H1 (cell line): ENCODE data around the gene FGR. TPM values are rescaled to one million over a fixed set of nuclear protein-coding genes. Genes with fewer than 3 reads are reported as not detected.

Source experiments
- CTCF ChIA-PET: fragments of 300-600 bp; sonication (Branson Sonifier 250); formaldehyde crosslinking; loops from one replicate; lab custom pipeline; 2021; ENCODE audit not compliant: partially characterized antibody; lab: Charles Lee
- POLR2A ChIA-PET: fragments of 300-600 bp; sonication (Branson Sonifier 250); formaldehyde crosslinking; loops from one replicate; lab custom pipeline; 2021; ENCODE audit warnings: inconsistent platforms; ENCODE audit not compliant: partially characterized antibody; lab: Charles Lee
- DNase-seq, 2 experiments: peaks; one replicate each; pipeline versions ENCODE4 v3.0.0 to v3.0.0-alpha.2; 2010 to 2022; ENCODE audit warnings: low spot score in 2 of 2, low read depth in 1 of 2, mixed read lengths in 1 of 2
- FAIRE-seq: peaks from 2 replicates; lab custom pipeline; 2011; peaks lifted over from hg19 to GRCh38; lab: Jason Lieb, UNC
- H2AFZ ChIP-seq: 2 replicates; pipeline ENCODE4 v1.8.1; 2012; ENCODE audit warnings: low read length, inconsistent platforms
- H2AK5ac ChIP-seq: 2 replicates; pipeline ENCODE4 v1.6.1; 2013; ENCODE audit warnings: low read depth, low read length
- H2BK120ac ChIP-seq: replicated peaks from 2 replicates; pipeline ENCODE3; 2013; ENCODE audit warnings: low read depth, low read length, inconsistent platforms
- H2BK12ac ChIP-seq: 2 replicates; pipeline ENCODE4 v1.6.1; 2013; ENCODE audit warnings: low read depth, low read length
- H2BK15ac ChIP-seq: 2 replicates; pipeline ENCODE4 v1.6.1; 2013; ENCODE audit warnings: low read length
- H2BK20ac ChIP-seq: 2 replicates; pipeline ENCODE4 v1.6.1; 2013; ENCODE audit warnings: low read length
- H2BK5ac ChIP-seq: 2 replicates; pipeline ENCODE4 v1.6.1; 2013; ENCODE audit warnings: low read depth, low read length
- H3K14ac ChIP-seq: 2 replicates; pipeline ENCODE4 v1.6.1; 2013; ENCODE audit warnings: inconsistent platforms; ENCODE audit not compliant: insufficient read length
- H3K18ac ChIP-seq: 2 replicates; pipeline ENCODE4 v1.6.1; 2013; ENCODE audit warnings: low read length; ENCODE audit errors: extremely low read depth
- H3K23ac ChIP-seq: 2 replicates; pipeline ENCODE4 v1.6.1; 2013; ENCODE audit warnings: inconsistent platforms; ENCODE audit not compliant: insufficient read length
- H3K23me2 ChIP-seq: 2 replicates; pipeline ENCODE4 v1.6.1; 2013; ENCODE audit warnings: low read depth, low read length
- H3K27ac ChIP-seq: 2 replicates; pipeline ENCODE4 v1.6.1; 2011; ENCODE audit warnings: low read depth, low read length, inconsistent platforms
- H3K27me3 ChIP-seq, 4 experiments: replicated peaks in 1 of 4; 1 replicate in 1 of 4; 2 replicates in 3 of 4; pipeline versions ENCODE4 v1.6.1 to v1.8.1; 2011 to 2013; ENCODE audit warnings: low read length in 3 of 4, mild to moderate bottlenecking in 3 of 4, inconsistent platforms in 2 of 4, mixed read lengths in 2 of 4, moderate library complexity in 1 of 4; ENCODE audit not compliant: control insufficient read depth in 3 of 4, insufficient read depth in 3 of 4; ENCODE audit errors: extremely low read depth in 1 of 4
- H3K36me3 ChIP-seq, 4 experiments: 2 replicates each; pipeline versions ENCODE4 v1.6.1 to v1.8.1; 2011 to 2013; ENCODE audit warnings: mild to moderate bottlenecking in 4 of 4, low read length in 3 of 4, moderate library complexity in 2 of 4, control low read depth in 1 of 4, inconsistent platforms in 1 of 4; ENCODE audit not compliant: insufficient read depth in 4 of 4, control insufficient read depth in 2 of 4
- H3K4ac ChIP-seq: replicated peaks from 2 replicates; pipeline ENCODE3; 2013; ENCODE audit warnings: low read length, low read depth, mixed read lengths, inconsistent platforms; ENCODE audit not compliant: insufficient read length
- H3K4me1 ChIP-seq, 4 experiments: replicated peaks in 1 of 4; 1 replicate in 1 of 4; 2 replicates in 3 of 4; pipeline versions ENCODE4 v1.6.1 to v1.8.1; 2011 to 2013; ENCODE audit warnings: low read length in 3 of 4, inconsistent platforms in 2 of 4, mixed read lengths in 1 of 4; ENCODE audit not compliant: insufficient read depth in 4 of 4, control insufficient read depth in 3 of 4
- H3K4me2 ChIP-seq, 2 experiments: 2 replicates each; pipeline versions ENCODE4 v1.6.1 to v1.8.1; 2011 to 2013; ENCODE audit warnings: low read depth in 2 of 2, low read length in 2 of 2, control low read depth in 1 of 2, inconsistent platforms in 1 of 2, mild to moderate bottlenecking in 1 of 2; ENCODE audit not compliant: insufficient read depth in 1 of 2
- H3K4me3 ChIP-seq, 4 experiments: fragments of 200-600, 300-600 bp in 1 of 4; sonication (generic), shearing (Covaris generic), sonication (Bioruptor Twin) in 1 of 4; 2 replicates each; pipeline versions ENCODE4 v1.5.1 to v1.8.1; 2011 to 2016; ENCODE audit warnings: low read length in 4 of 4, low read depth in 3 of 4, control low read depth in 2 of 4, inconsistent platforms in 2 of 4, mild to moderate bottlenecking in 2 of 4, mixed read lengths in 1 of 4, moderate library complexity in 1 of 4; ENCODE audit not compliant: insufficient read depth in 2 of 4; ENCODE audit errors: extremely low read depth in 1 of 4
- H3K56ac ChIP-seq: replicated peaks from 2 replicates; pipeline ENCODE3; 2013; ENCODE audit warnings: low read depth, mild to moderate bottlenecking, mixed read lengths, low read length, inconsistent platforms; ENCODE audit not compliant: insufficient read length
- H3K79me1 ChIP-seq: 2 replicates; pipeline ENCODE4 v1.6.1; 2013; ENCODE audit warnings: low read depth, low read length, control low read depth
- H3K79me2 ChIP-seq, 2 experiments: 2 replicates each; pipeline versions ENCODE4 v1.6.1 to v1.8.1; 2012 to 2013; ENCODE audit warnings: low read length in 2 of 2, mild to moderate bottlenecking in 2 of 2, inconsistent platforms in 1 of 2; ENCODE audit not compliant: insufficient read depth in 2 of 2, control insufficient read depth in 1 of 2
- H3K9ac ChIP-seq, 4 experiments: replicated peaks in 1 of 4; 1 replicate in 1 of 4; 2 replicates in 3 of 4; pipeline versions ENCODE4 v1.6.1 to v1.8.1; 2011 to 2013; ENCODE audit warnings: low read depth in 3 of 4, low read length in 3 of 4, control low read depth in 2 of 4, mild to moderate bottlenecking in 2 of 4, moderate library complexity in 2 of 4, inconsistent platforms in 1 of 4; ENCODE audit errors: extremely low read depth in 1 of 4
- H3K9me3 ChIP-seq, 2 experiments: 2 replicates each; pipeline versions ENCODE4 v1.6.1 to v1.8.1; 2012 to 2013; ENCODE audit warnings: mild to moderate bottlenecking in 2 of 2, moderate library complexity in 2 of 2, control low read depth in 1 of 2, inconsistent platforms in 1 of 2, low read depth in 1 of 2, low read length in 1 of 2, mixed read lengths in 1 of 2; ENCODE audit not compliant: insufficient read depth in 2 of 2
- H4K20me1 ChIP-seq, 2 experiments: replicated peaks in 1 of 2; 2 replicates each; pipeline versions ENCODE3 to v1.8.1; 2011 to 2013; ENCODE audit warnings: inconsistent platforms in 2 of 2, low read length in 2 of 2, mild to moderate bottlenecking in 1 of 2; ENCODE audit not compliant: insufficient read depth in 2 of 2, control insufficient read depth in 1 of 2
- H4K5ac ChIP-seq: 2 replicates; pipeline ENCODE4 v1.6.1; 2013; ENCODE audit warnings: low read length, low read depth, mixed read lengths, inconsistent platforms; ENCODE audit not compliant: insufficient read length
- H4K8ac ChIP-seq: 2 replicates; pipeline ENCODE4 v1.8.0; 2013; ENCODE audit warnings: mild to moderate bottlenecking, moderate library complexity, low read length, inconsistent platforms; ENCODE audit not compliant: insufficient read depth; ENCODE audit errors: extremely low read depth
- H4K91ac ChIP-seq: replicated peaks from 2 replicates; pipeline ENCODE3; 2013; ENCODE audit warnings: low read length, mixed read lengths, inconsistent platforms; ENCODE audit not compliant: insufficient read length
- BACH1 ChIP-seq: IDR thresholded peaks from 2 replicates; pipeline ENCODE4 v1.6.1; 2012; ENCODE audit warnings: low read length, improper control_type of control experiment
- EGR1 ChIP-seq: IDR thresholded peaks from 2 replicates; pipeline ENCODE4 v1.6.1; 2011; ENCODE audit warnings: low read depth, low read length, borderline replicate concordance
- EP300 ChIP-seq, 2 experiments: IDR thresholded peaks; 1 replicate in 1 of 2; 2 replicates in 1 of 2; pipeline ENCODE4 v1.6.1; 2011 to 2012; ENCODE audit warnings: low read depth in 2 of 2, low read length in 2 of 2, mild to moderate bottlenecking in 2 of 2, borderline replicate concordance in 1 of 2, inconsistent platforms in 1 of 2, moderate library complexity in 1 of 2
- GABPA ChIP-seq: IDR thresholded peaks from 2 replicates; pipeline ENCODE4 v1.6.1; 2011; ENCODE audit warnings: mild to moderate bottlenecking, low read length, moderate library complexity, borderline replicate concordance; ENCODE audit not compliant: insufficient read depth
- RAD21 ChIP-seq, 2 experiments: IDR thresholded peaks in 1 of 2; conservative IDR thresholded peaks in 1 of 2; 2 replicates each; pipeline ENCODE4 v1.6.1; 2011; ENCODE audit warnings: low read depth in 2 of 2, low read length in 2 of 2, improper control_type of control experiment in 1 of 2, inconsistent platforms in 1 of 2, mild to moderate bottlenecking in 1 of 2, moderate library complexity in 1 of 2
- RXRA ChIP-seq: IDR thresholded peaks from 2 replicates; pipeline ENCODE4 v1.6.1; 2011; ENCODE audit warnings: low read depth, mild to moderate bottlenecking, low read length, moderate library complexity; ENCODE audit not compliant: insufficient read depth
- SRF ChIP-seq: IDR thresholded peaks from 2 replicates; pipeline ENCODE4 v1.6.1; 2011; ENCODE audit warnings: mild to moderate bottlenecking, low read depth, low read length, moderate library complexity
- ZNF274 ChIP-seq: IDR thresholded peaks from 2 replicates; pipeline ENCODE4 v1.7.0; 2012; ENCODE audit warnings: low read length, borderline replicate concordance; ENCODE audit errors: extremely low read depth
- WGBS, 2 experiments: shearing (Covaris generic) in 1 of 2; methylation state at CpG; one replicate each; pipeline versions ENCODE4 v1.1.6 to v1.1.7; 2013 to 2015; ENCODE audit warnings: low lambda C conversion rate in 2 of 2, mixed read lengths in 2 of 2, inconsistent platforms in 1 of 2, low coverage in 1 of 2, missing lambda C conversion rate in 1 of 2; ENCODE audit not compliant: insufficient replicate concordance in 2 of 2, insufficient coverage in 1 of 2, insufficient read length in 1 of 2; ENCODE audit errors: extremely low coverage in 1 of 2, missing lambda C conversion rate in 1 of 2; 5-methylcytosine and 5-hydroxymethylcytosine counted together
- polyA plus RNA-seq, 7 experiments: library from polyadenylated mRNA; depleted of rRNA in 3 of 7; stranded (reverse) in 5 of 7; unstranded in 2 of 7; fragments of >200 nt in 5 of 7; fragments of 200-250 nt in 2 of 7; gene quantifications; 1 replicate in 5 of 7; 2 replicates in 1 of 7; 4 replicates in 1 of 7; pipeline versions ENCODE4 v1.2.1 to v1.2.3, GENCODE V29; 2011 to 2013; ENCODE audit warnings: missing spikeins in 2 of 7, mixed read lengths in 2 of 7
- total RNA-seq: library from RNA; stranded (reverse); fragmentation: NEBNext Ultra II Directional; extraction: Animal tissue kit (Norgen Biotek cat#: 25700); gene quantifications from 2 replicates; pipeline ENCODE4 v1.2.1, GENCODE V29; 2021
- TF ChIP-seq, protein P1 (sequence below): IDR thresholded peaks from 2 replicates; pipeline ENCODE4 v1.6.1; 2011; ENCODE audit warnings: low read depth, mild to moderate bottlenecking, low read length; ENCODE audit not compliant: insufficient read depth
- TF ChIP-seq, protein P2 (sequence below): IDR thresholded peaks from 2 replicates; pipeline ENCODE4 v1.6.1; 2012; ENCODE audit warnings: low read length, inconsistent platforms

Gene FGR
- total and polyA plus RNA-seq, 2 of the 8 experiments (the other 6 are each of a cell fraction or from before 2014, with no cell fraction given): 0.22 to 0.95 TPM

DNA sequence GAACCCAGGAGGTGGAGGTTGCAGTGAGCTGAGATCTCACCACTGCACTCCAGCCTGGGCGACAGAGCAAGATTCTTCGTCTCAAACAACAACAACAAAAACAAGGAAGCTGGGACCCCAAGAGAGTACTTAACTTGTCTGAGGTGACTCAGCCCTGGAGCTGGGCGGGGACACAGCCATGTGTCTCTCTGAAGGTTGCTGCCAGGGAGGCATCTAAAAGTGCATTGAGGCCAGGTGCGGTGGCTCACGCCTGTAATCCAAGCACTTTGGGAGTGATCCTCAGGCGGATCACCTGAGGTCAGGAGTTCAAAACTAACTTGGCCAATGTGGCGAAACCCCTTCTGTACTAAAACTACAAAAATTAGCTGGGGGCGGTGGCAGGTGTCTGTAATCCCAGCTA is 29.3 kb upstream of the FGR start:
- Histone ChIP-seq H4K91ac (no peak overlapping the region), H3K23me2 (peaks cover 5% of the 10 kb centered on the region; the same call in 1 of the 2 replicates), H2BK12ac (no peak overlapping the region), H3K4ac (no peak overlapping the region), H2AFZ (no peak overlapping the region), H3K27ac (no peak overlapping the region), H3K79me2 (no peaks in the 10 kb centered on the region), H2BK20ac (no peak overlapping the region), H3K79me1 (no peaks in the 10 kb centered on the region), H3K36me3 (no peaks in the 10 kb centered on the region), H3K23ac (no peak overlapping the region), H4K20me1 (no peaks in the 10 kb centered on the region), H2BK15ac (no peak overlapping the region), H3K56ac (no peak overlapping the region), H3K4me2 (no peak overlapping the region), H3K27me3 (peaks cover 0 to 3% (median under 1%) of the 10 kb centered on the region in 4 experiments; a peak in 2 of 7 replicates), H2BK5ac (no peak overlapping the region), H3K14ac (no peak overlapping the region), H2BK120ac (no peak overlapping the region), H3K9ac (no peak overlapping the region), H3K4me1 (peaks cover 2 to 12% (median 8%) of the 10 kb centered on the region in 4 experiments; a peak in 6 of 7 replicates), H3K9me3 (no peaks in the 10 kb centered on the region), H4K5ac (no peak overlapping the region), H2AK5ac (no peak overlapping the region), H4K8ac (peak overlapping the region; percentile 65; the same call in 1 of the 2 replicates), H3K4me3 (no peak overlapping the region), H3K18ac (no peak overlapping the region)
- ChIA-PET POLR2A (interaction anchor here (0.6 to 1.3 kb wide), 3 partner anchors 57 to 248 kb away, joined by 3 to 5 read pairs (median 3); no protein-coding TSS in a partner anchor), CTCF (interaction anchor here (0.8 to 13.1 kb wide), 8 partner anchors 53 to 408 kb away, joined by 3 to 472 read pairs (median 3); partner anchors contain the start of gene AHDC1)
- no peak for TF ChIP-seq SRF
- TF ChIP-seq EP300 (IDR thresholded peaks at IDR 0.05; ENCODE audit: borderline replicate concordance in 1 of 2, low read depth in 2 of 2, low read length in 2 of 2): no peak
- TF ChIP-seq, protein P1, sequence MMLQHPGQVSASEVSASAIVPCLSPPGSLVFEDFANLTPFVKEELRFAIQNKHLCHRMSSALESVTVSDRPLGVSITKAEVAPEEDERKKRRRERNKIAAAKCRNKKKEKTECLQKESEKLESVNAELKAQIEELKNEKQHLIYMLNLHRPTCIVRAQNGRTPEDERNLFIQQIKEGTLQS: no peak
- no peak for TF ChIP-seq EGR1
- TF ChIP-seq GABPA: no peak
- TF ChIP-seq RAD21 (IDR thresholded peaks at IDR 0.05 in 1 of 2, conservative IDR thresholded peaks at IDR 0.05 in 1 of 2; ENCODE audit: low read depth in 2 of 2, low read length in 2 of 2): no peak
- TF ChIP-seq ZNF274: no peak
- no peak for TF ChIP-seq BACH1
- TF ChIP-seq, protein P2, sequence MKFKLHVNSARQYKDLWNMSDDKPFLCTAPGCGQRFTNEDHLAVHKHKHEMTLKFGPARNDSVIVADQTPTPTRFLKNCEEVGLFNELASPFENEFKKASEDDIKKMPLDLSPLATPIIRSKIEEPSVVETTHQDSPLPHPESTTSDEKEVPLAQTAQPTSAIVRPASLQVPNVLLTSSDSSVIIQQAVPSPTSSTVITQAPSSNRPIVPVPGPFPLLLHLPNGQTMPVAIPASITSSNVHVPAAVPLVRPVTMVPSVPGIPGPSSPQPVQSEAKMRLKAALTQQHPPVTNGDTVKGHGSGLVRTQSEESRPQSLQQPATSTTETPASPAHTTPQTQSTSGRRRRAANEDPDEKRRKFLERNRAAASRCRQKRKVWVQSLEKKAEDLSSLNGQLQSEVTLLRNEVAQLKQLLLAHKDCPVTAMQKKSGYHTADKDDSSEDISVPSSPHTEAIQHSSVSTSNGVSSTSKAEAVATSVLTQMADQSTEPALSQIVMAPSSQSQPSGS: no peak
- TF ChIP-seq RXRA: no peak
- no peak for FAIRE-seq
- no peak for DNase-seq
- WGBS, 2 experiments: 91% methylated on average over 8 of the region's 8 CpGs; no CpG with 5 or more reads in 1 of the 2 experiments
